NT2/D1 (cell line): ENCODE measurements around the gene EXOC2.

Source experiments
- SUZ12 ChIP-seq: IDR thresholded peaks from 2 replicates; pipeline ENCODE4 v1.6.1; 2011; ENCODE audit not compliant: insufficient read length, insufficient read depth; ENCODE audit errors: extremely low read depth
- YY1 ChIP-seq: IDR thresholded peaks from 2 replicates; pipeline ENCODE4 v1.6.1; 2011; ENCODE audit not compliant: insufficient read length, insufficient read depth
- ZNF274 ChIP-seq: IDR thresholded peaks from 2 replicates; pipeline ENCODE4 v1.6.1; 2011; ENCODE audit warnings: mild to moderate bottlenecking, low read depth, low read length

- TF ChIP-seq ZNF274, result no peak
- TF ChIP-seq YY1, result no peak
- TF ChIP-seq SUZ12, result no peak
Measured at GRCh38 chr6:492816-493414, 200.0 kb downstream of the EXOC2 start.
